HepG2 (cell line): ENCODE measurements around the gene CAMKK1. TPM values are rescaled to one million over a fixed set of nuclear protein-coding genes. Genes with fewer than 3 reads are reported as not detected.

ENCODE experiments used
- ATAC-seq: fragments of 200-7000 bp; cut with Tn5 transposase; 3 replicates; pipeline ENCODE4 v1.9.1; 2020; ENCODE audit warnings: mild to moderate bottlenecking, moderate library complexity
- BruUV-seq: library from RNA; stranded (reverse); fragments of 400-500 nt; replicated peaks from 2 replicates; lab custom pipeline; 2021; lab: Mats Ljungman, UMichigan
- CTCF ChIA-PET: fragments of 300-600 bp; formaldehyde crosslinking; extraction: SDS; loops from one replicate; lab custom pipeline; 2021; ENCODE audit warnings: low total read pairs, inconsistent platforms, low intra/inter-chr PET ratio; lab: Yijun Ruan, JAX
- POLR2A ChIA-PET: fragments of 350-600 bp; sonication (Branson Sonifier 250); formaldehyde crosslinking; loops from one replicate; lab custom pipeline; 2020; ENCODE audit warnings: antibody characterized with exemption, inconsistent platforms; lab: Yijun Ruan, JAX
- DNase-seq: peaks from one replicate; pipeline ENCODE4 v3.0.0-alpha.2; 2015; ENCODE audit warnings: low spot score
- FAIRE-seq: peaks from 3 replicates; lab custom pipeline; 2011; peaks lifted over from hg19 to GRCh38; lab: Jason Lieb, UNC
- H2AFZ ChIP-seq: one replicate; pipeline ENCODE4 v1.6.1; 2011; ENCODE audit warnings: low read length, inconsistent platforms
- H3K27ac ChIP-seq: fragments of 300-600 bp; 3 replicates; pipeline ENCODE4 v1.8.0; 2011; ENCODE audit warnings: mixed run types, mild to moderate bottlenecking, mixed read lengths, low read length, inconsistent platforms; ENCODE audit not compliant: insufficient read depth; ENCODE audit errors: extremely low read length
- H3K27me3 ChIP-seq, 2 experiments: fragments of 200-600 bp in 1 of 2; 2 replicates in 1 of 2; 3 replicates in 1 of 2; pipeline versions ENCODE4 v1.6.0 to v1.8.0; 2011; ENCODE audit warnings: low read length in 2 of 2, mild to moderate bottlenecking in 2 of 2, moderate library complexity in 2 of 2, inconsistent platforms in 1 of 2; ENCODE audit not compliant: insufficient read depth in 2 of 2, control insufficient read depth in 1 of 2
- H3K36me3 ChIP-seq, 2 experiments: fragments of 200-600 bp in 1 of 2; replicated peaks in 1 of 2; 2 replicates in 1 of 2; 3 replicates in 1 of 2; pipeline versions ENCODE4 v1.5.1 to v1.8.0; 2011; ENCODE audit warnings: low read length in 2 of 2, inconsistent platforms in 1 of 2; ENCODE audit not compliant: insufficient read depth in 2 of 2, control insufficient read depth in 1 of 2
- H3K4me1 ChIP-seq: 2 replicates; pipeline ENCODE4 v1.5.1; 2012; ENCODE audit warnings: low read length, inconsistent platforms; ENCODE audit not compliant: insufficient read depth
- H3K4me2 ChIP-seq: 2 replicates; pipeline ENCODE4 v1.6.0; 2011; ENCODE audit warnings: low read depth, low read length, inconsistent platforms
- H3K4me3 ChIP-seq, 3 experiments: fragments of 200-600 bp in 1 of 3; sonication (generic), shearing (Covaris generic) in 1 of 3; replicated peaks in 1 of 3; 2 replicates each; pipeline ENCODE4 v1.5.1; 2011 to 2016; ENCODE audit warnings: low read length in 3 of 3, inconsistent platforms in 2 of 3, low read depth in 2 of 3, mild to moderate bottlenecking in 2 of 3, control low read depth in 1 of 3, mixed read lengths in 1 of 3; ENCODE audit not compliant: insufficient read depth in 1 of 3
- H3K79me2 ChIP-seq: one replicate; pipeline ENCODE4 v1.6.1; 2011; ENCODE audit warnings: low read length, inconsistent platforms; ENCODE audit not compliant: insufficient read depth
- H3K9ac ChIP-seq: 2 replicates; pipeline ENCODE4 v1.6.0; 2011; ENCODE audit warnings: mild to moderate bottlenecking, low read depth, low read length, inconsistent platforms; ENCODE audit not compliant: insufficient read depth
- H3K9me3 ChIP-seq: 2 replicates; pipeline ENCODE4 v1.5.1; 2012; ENCODE audit warnings: mild to moderate bottlenecking, low read length
- H4K20me1 ChIP-seq: 2 replicates; pipeline ENCODE4 v1.6.0; 2011; ENCODE audit warnings: inconsistent platforms, mild to moderate bottlenecking, low read length, moderate library complexity; ENCODE audit not compliant: insufficient read depth
- BATF2 ChIP-seq: sonication (generic); formaldehyde crosslinking; IDR thresholded peaks from 2 replicates; pipeline ENCODE4 v1.8.0; 2022; ENCODE audit warnings: mild to moderate bottlenecking, missing genetic modification reagents, moderate library complexity
- ESRRA ChIP-seq: sonication (generic); formaldehyde crosslinking; IDR thresholded peaks from 2 replicates; pipeline ENCODE4 v1.5.1; 2020; ENCODE audit warnings: mild to moderate bottlenecking, low read depth, missing genetic modification reagents
- TBL1XR1 ChIP-seq: fragments of 150-350 bp; IDR thresholded peaks from 2 replicates; pipeline ENCODE4 v1.6.1; 2014; ENCODE audit warnings: borderline replicate concordance, low read length; ENCODE audit not compliant: partially characterized antibody
- ZNF788 ChIP-seq: sonication (generic); formaldehyde crosslinking; IDR thresholded peaks from 2 replicates; pipeline ENCODE4 v1.5.0; 2020; ENCODE audit warnings: mild to moderate bottlenecking, missing genetic modification reagents, borderline replicate concordance
- WGBS: methylation state at CpG from one replicate; pipeline ENCODE4 v1.1.6; 2017; ENCODE audit warnings: low lambda C conversion rate; 5-methylcytosine and 5-hydroxymethylcytosine counted together
- in situ Hi-C: cut with HindIII; loops from 2 replicates; pipeline ENCODE4 v1.10.0; 2017; ENCODE audit warnings: low pct_unique_long_range_greater_than_20kb; ENCODE audit not compliant: extremely low pct_ligation_motif_present
- intact Hi-C: fragments of 100-400 bp; cut with micrococcal nuclease; formaldehyde crosslinking; loops from one replicate; pipeline ENCODE4 v1.10.0; 2022; ENCODE audit not compliant: unreplicated experiment
- polyA plus RNA-seq, 8 experiments: library from polyadenylated mRNA; depleted of rRNA in 3 of 8; stranded (reverse) in 7 of 8; unstranded in 1 of 8; fragments of >200 nt; fragmentation: Illumina TruSeq in 4 of 8; extraction: Trizol in 4 of 8; gene quantifications; 2 replicates each; pipeline versions ENCODE4 v1.2.1 to v1.2.3, GENCODE V29; 2011 to 2016; ENCODE audit warnings: low read depth in 4 of 8, missing spikeins in 1 of 8, mixed read lengths in 1 of 8; ENCODE audit not compliant: insufficient read depth in 1 of 8
- total RNA-seq, 5 experiments: library from RNA; depleted of rRNA; stranded (reverse); fragments of >200 nt; fragmentation: Illumina TruSeq; extraction: Trizol; gene quantifications; 2 replicates each; pipeline ENCODE4 v1.2.3, GENCODE V29; 2016; ENCODE audit warnings: low read depth in 1 of 5
- TF ChIP-seq, protein P1 (sequence below): sonication (generic); formaldehyde crosslinking; IDR thresholded peaks from 2 replicates; pipeline ENCODE4 v1.4.0; 2020; ENCODE audit warnings: missing genetic modification reagents
- TF ChIP-seq, protein P2 (sequence below): sonication (generic); formaldehyde crosslinking; IDR thresholded peaks from 2 replicates; pipeline ENCODE4 v1.5.0; 2020; ENCODE audit warnings: mild to moderate bottlenecking, missing genetic modification reagents, moderate library complexity

The CAMKK1 gene
- total and polyA plus RNA-seq, 2 of the 13 experiments (the other 11 are each of a cell fraction or from before 2014, with no cell fraction given) = 1.5 to 1.6 TPM

DNA sequence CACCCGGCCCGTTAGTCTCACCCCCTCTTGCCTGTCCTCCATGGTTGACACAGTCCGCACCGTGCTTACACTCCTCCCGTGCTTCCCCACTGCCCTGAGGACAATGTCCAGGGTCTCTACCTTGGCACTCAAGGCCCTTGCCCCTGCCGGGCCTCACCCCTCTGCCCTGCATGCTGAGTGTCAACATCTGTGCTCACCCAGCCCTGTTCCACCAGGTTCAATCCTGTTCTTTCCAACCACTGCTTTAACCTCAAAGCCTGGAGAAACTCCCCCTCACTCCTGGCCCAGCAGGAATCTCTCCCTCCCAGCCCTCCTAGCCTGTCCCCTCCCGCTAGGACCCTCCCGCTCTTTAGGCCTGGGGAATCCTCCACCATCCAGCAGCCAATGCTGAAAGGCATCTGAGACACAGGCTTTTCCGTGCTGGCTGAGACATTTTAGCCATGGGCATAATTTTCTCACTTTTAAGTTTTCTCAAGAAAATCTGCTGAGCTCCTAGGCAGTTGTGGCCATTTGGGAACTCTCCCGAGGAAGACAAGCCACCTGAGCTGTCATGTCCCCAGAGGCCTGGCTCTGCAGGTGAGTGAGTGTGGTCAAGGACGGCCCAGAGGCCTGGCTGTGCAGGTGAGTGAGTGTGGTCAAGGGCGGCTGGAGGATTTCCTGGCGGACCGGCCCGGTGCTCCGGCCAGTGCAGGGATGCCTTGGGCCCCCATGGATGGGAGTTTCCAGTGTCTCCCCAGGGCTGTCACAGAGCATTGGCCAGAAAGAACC is 34.2 kb upstream of the CAMKK1 start (continued):
- TF ChIP-seq, protein P1, sequence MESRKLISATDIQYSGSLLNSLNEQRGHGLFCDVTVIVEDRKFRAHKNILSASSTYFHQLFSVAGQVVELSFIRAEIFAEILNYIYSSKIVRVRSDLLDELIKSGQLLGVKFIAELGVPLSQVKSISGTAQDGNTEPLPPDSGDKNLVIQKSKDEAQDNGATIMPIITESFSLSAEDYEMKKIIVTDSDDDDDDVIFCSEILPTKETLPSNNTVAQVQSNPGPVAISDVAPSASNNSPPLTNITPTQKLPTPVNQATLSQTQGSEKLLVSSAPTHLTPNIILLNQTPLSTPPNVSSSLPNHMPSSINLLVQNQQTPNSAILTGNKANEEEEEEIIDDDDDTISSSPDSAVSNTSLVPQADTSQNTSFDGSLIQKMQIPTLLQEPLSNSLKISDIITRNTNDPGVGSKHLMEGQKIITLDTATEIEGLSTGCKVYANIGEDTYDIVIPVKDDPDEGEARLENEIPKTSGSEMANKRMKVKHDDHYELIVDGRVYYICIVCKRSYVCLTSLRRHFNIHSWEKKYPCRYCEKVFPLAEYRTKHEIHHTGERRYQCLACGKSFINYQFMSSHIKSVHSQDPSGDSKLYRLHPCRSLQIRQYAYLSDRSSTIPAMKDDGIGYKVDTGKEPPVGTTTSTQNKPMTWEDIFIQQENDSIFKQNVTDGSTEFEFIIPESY = no peak
- TF ChIP-seq ESRRA (CRISPR knock-in tag) = peak; percentile 24; the same call in 1 of the 2 replicates

GRCh38 chr17:3925684-3926485 is 33.0 kb upstream of the CAMKK1 start:
- no peak for ATAC-seq
- Histone ChIP-seq H3K4me2 (no peak overlapping the region), H3K9ac (no peak overlapping the region), H3K4me3 (no peak overlapping the region), H3K9me3 (no peaks in the 10 kb centered on the region), H3K36me3 (no peaks in the 10 kb centered on the region), H3K79me2 (no peaks in the 10 kb centered on the region), H4K20me1 (no peaks in the 10 kb centered on the region), H3K27me3 (peaks cover 18 to 69% of the 10 kb centered on the region in 2 experiments), H2AFZ (no peak overlapping the region), H3K27ac (no peak overlapping the region), H3K4me1 (peaks cover 29% of the 10 kb centered on the region)
- no peak for TF ChIP-seq BATF2 (CRISPR knock-in tag)
- TF ChIP-seq ZNF788 (CRISPR knock-in tag) = no peak
- TF ChIP-seq, protein P2, sequence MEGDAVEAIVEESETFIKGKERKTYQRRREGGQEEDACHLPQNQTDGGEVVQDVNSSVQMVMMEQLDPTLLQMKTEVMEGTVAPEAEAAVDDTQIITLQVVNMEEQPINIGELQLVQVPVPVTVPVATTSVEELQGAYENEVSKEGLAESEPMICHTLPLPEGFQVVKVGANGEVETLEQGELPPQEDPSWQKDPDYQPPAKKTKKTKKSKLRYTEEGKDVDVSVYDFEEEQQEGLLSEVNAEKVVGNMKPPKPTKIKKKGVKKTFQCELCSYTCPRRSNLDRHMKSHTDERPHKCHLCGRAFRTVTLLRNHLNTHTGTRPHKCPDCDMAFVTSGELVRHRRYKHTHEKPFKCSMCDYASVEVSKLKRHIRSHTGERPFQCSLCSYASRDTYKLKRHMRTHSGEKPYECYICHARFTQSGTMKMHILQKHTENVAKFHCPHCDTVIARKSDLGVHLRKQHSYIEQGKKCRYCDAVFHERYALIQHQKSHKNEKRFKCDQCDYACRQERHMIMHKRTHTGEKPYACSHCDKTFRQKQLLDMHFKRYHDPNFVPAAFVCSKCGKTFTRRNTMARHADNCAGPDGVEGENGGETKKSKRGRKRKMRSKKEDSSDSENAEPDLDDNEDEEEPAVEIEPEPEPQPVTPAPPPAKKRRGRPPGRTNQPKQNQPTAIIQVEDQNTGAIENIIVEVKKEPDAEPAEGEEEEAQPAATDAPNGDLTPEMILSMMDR (CRISPR knock-in tag) = no peak
- TF ChIP-seq TBL1XR1 = no peak
- intact Hi-C loops = no loop called here
- ChIA-PET POLR2A (no interaction called here), CTCF (no interaction called here)
- 38% methylated on average over 8 of the region's 17 CpGs for WGBS
- no peak for FAIRE-seq
- BruUV-seq = no TSS peak
- in situ Hi-C loops = no loop called here
- no peak for DNase-seq
